ENCODE measurements around the gene PHYH. TPM values are rescaled to one million over a fixed set of nuclear protein-coding genes. Genes with fewer than 3 reads are reported as not detected.
A peak's percentile ranks its signal among the peaks of the same experiment; 100 is the strongest.

The PHYH gene
- 10 to 100 TPM; 22.1 to 23.4 TPM for total RNA-seq

- 0% methylated on average over 10 to 81 of the region's 88 CpGs for WGBS, 2 donors
- TF ChIP-seq POLR2A (IDR thresholded peaks at IDR 0.05) (peak; percentile 86 to 93 (median 89)), CTCF (IDR thresholded peaks at IDR 0.05) (no peak)
- intact Hi-C loops (cut with DNase I): loop anchor here (10.0 kb wide), 1 partner anchor 135 kb away; the partner anchor contains the start of gene MCM10
Measured at GRCh38 chr10:13299437-13300287, at the start of gene PHYH. TSS of gene PHYH (minus strand) at chr10:13300064. CDS start at chr10:13300042, 22 bp downstream.

GRCh38 chr10:13348216-13349017 lies 48.6 kb upstream of the PHYH start, which contains the start of gene SEPHS1:
TSS of gene SEPHS1 (minus strand) at chr10:13348293. CDS start at chr10:13344950, 3,343 bp downstream.
- 0% methylated on average over 10 to 53 of the region's 65 CpGs for WGBS, 2 donors
- peaks cover 22% of the 10 kb centered on the region for H3K4me1 ChIP-seq
- H3K27ac ChIP-seq: peak within 1 kb of the TSS; percentile 85 to 98 (median 94)
- intact Hi-C loops (cut with DNase I): no loop called here
- DNase-seq (peak; percentile 77 to 85 (median 82)), ATAC-seq (peak; percentile 83)
- no peaks in the 10 kb centered on the region for H3K27me3 ChIP-seq
- H3K4me3 ChIP-seq: peak within 1 kb of the TSS; percentile 34 to 82
- TF ChIP-seq POLR2A (IDR thresholded peaks at IDR 0.05): peak in 2 of 3 donors; percentile 54 to 62
- peak in 2 of 7 experiments; percentile 8 for TF ChIP-seq CTCF (IDR thresholded peaks at IDR 0.05)
- H3K9me3 ChIP-seq: no peaks in the 10 kb centered on the region
- H3K36me3 ChIP-seq (replicated peaks in 1 of 2; ENCODE audit: insufficient read depth in 1 of 2, low read depth in 2 of 2): no peaks in the 10 kb centered on the region

More at GRCh38 chr10:13299437-13300287, at the start of gene PHYH:
- H3K36me3 ChIP-seq (replicated peaks in 1 of 2; ENCODE audit: insufficient read depth in 1 of 2, low read depth in 2 of 2): no peaks in the 10 kb centered on the region
- DNase-seq (peak; percentile 89 to 94 (median 92)), ATAC-seq (peak; percentile 86)
- peaks cover 28% of the 10 kb centered on the region for H3K4me1 ChIP-seq
- no peaks in the 10 kb centered on the region for H3K27me3 ChIP-seq
- H3K27ac ChIP-seq: peak within 1 kb of the TSS; percentile 88 to 100 (median 99)
- no peaks in the 10 kb centered on the region for H3K9me3 ChIP-seq
- H3K4me3 ChIP-seq: peak within 1 kb of the TSS; percentile 55 to 59

- Histone ChIP-seq H3K27me3 (no peaks in the 10 kb centered on the region), H3K27ac (peak overlapping the region; percentile 85 to 98 (median 94)), H3K4me3 (peak overlapping the region in 1 of 2 donors; percentile 82), H3K36me3 (replicated peaks in 1 of 2; ENCODE audit: insufficient read depth in 1 of 2, low read depth in 2 of 2) (no peaks in the 10 kb centered on the region), H3K4me1 (peaks cover 22% of the 10 kb centered on the region), H3K9me3 (no peaks in the 10 kb centered on the region)
- ATAC-seq: peak; percentile 85
- intact Hi-C loops (cut with DNase I): no loop called here
- peak; percentile 83 to 87 (median 86) for DNase-seq
- TF ChIP-seq CTCF (IDR thresholded peaks at IDR 0.05) (peak in 1 of 7 experiments; percentile 9), POLR2A (IDR thresholded peaks at IDR 0.05) (no peak)
- WGBS, 2 donors: 1% methylated on average over 65 of the region's 109 CpGs; no CpG with 5 or more reads in 1 of the 2 donors
Measured at GRCh38 chr10:13347500-13348156, 47.8 kb upstream of the PHYH start.

GRCh38 chr10:13347043-13347499 lies 47.2 kb upstream of the PHYH start:
- peak; percentile 16 for ATAC-seq
- H3K9me3 ChIP-seq: no peaks in the 10 kb centered on the region
- intact Hi-C loops (cut with DNase I): no loop called here
- peaks cover 22% of the 10 kb centered on the region for H3K4me1 ChIP-seq
- DNase-seq: peak; percentile 14 to 45 (median 28)
- H3K27me3 ChIP-seq: no peaks in the 10 kb centered on the region
- TF ChIP-seq POLR2A (IDR thresholded peaks at IDR 0.05): no peak
- no peak for TF ChIP-seq CTCF (IDR thresholded peaks at IDR 0.05)
- peak overlapping the region; percentile 85 to 98 (median 94) for H3K27ac ChIP-seq
- no peaks in the 10 kb centered on the region for H3K36me3 ChIP-seq (replicated peaks in 1 of 2; ENCODE audit: insufficient read depth in 1 of 2, low read depth in 2 of 2)
- WGBS, 2 donors: 0% methylated on average over 18 to 47 of the region's 47 CpGs
- H3K4me3 ChIP-seq: peak overlapping the region; percentile 34 to 82

Measured in body of pancreas (tissue), 4 donors.